Neural cell (in vitro differentiated cells): ENCODE measurements around the gene FSIP1.

Source experiments
- CTCF ChIP-seq: fragments of 450-650 bp; IDR thresholded peaks from 2 replicates; pipeline ENCODE4 v1.5.1; 2014; ENCODE audit warnings: antibody characterized with exemption, mild to moderate bottlenecking, moderate library complexity; ENCODE audit not compliant: poor library complexity, severe bottlenecking
- EP300 ChIP-seq: fragments of 450-650 bp; conservative IDR thresholded peaks from 2 replicates; pipeline ENCODE4 v1.6.1; 2014; ENCODE audit warnings: antibody characterized with exemption, mild to moderate bottlenecking, moderate library complexity; ENCODE audit not compliant: poor library complexity, severe bottlenecking
- EZH2 ChIP-seq: fragments of 200-600, 300-800 bp; shearing (Covaris generic), sonication (generic); IDR thresholded peaks from 2 replicates; pipeline ENCODE4 v1.6.1; 2014; ENCODE audit warnings: antibody characterized with exemption, low read length, borderline replicate concordance, mild to moderate bottlenecking; ENCODE audit not compliant: insufficient read depth, poor library complexity, severe bottlenecking
- MXI1 ChIP-seq: fragments of 450-650 bp; conservative IDR thresholded peaks from 2 replicates; pipeline ENCODE4 v1.6.1; 2014; ENCODE audit warnings: antibody characterized with exemption, mild to moderate bottlenecking; ENCODE audit not compliant: poor library complexity, severe bottlenecking
- POLR2AphosphoS5 ChIP-seq: IDR thresholded peaks from 2 replicates; pipeline ENCODE4 v1.6.1; 2012
- RAD21 ChIP-seq: fragments of 450-650 bp; conservative IDR thresholded peaks from 2 replicates; pipeline ENCODE4 v1.6.1; 2014; ENCODE audit warnings: antibody characterized with exemption, mild to moderate bottlenecking, moderate library complexity
- SMC3 ChIP-seq: fragments of 450-650 bp; conservative IDR thresholded peaks from 2 replicates; pipeline ENCODE4 v1.6.1; 2014; ENCODE audit warnings: antibody characterized with exemption, mild to moderate bottlenecking, moderate library complexity; ENCODE audit not compliant: poor library complexity
- TAF1 ChIP-seq: IDR thresholded peaks from 2 replicates; pipeline ENCODE4 v1.6.1; 2012; ENCODE audit warnings: low read depth
- TF ChIP-seq, protein P1 (sequence below): IDR thresholded peaks from 2 replicates; pipeline ENCODE4 v1.6.1; 2012; ENCODE audit warnings: borderline replicate concordance

DNA sequence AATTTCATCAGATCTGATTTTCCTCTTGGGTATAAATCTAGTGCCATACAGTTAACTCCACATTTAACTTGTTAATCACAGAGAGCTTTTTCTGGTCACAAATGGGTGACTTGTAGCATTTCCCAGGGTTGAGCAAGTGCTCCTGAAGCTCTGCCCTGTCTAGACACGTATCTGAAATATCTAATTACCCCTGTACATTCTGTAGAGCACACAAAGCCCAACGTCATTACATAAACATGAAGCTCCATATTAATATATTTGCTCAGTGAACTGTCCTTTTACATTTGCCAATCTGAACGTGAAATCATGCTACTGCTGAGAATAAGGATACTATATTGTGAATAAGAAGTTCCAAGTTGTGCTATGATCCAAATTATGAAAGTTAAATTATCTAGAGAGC lies 152.7 kb downstream of the FSIP1 start:
- TF ChIP-seq RAD21 (no peak), CTCF (no peak), TAF1 (no peak), EZH2 (no peak), EP300 (no peak), SMC3 (no peak), MXI1 (no peak), POLR2AphosphoS5 (no peak)
- TF ChIP-seq, protein P1, sequence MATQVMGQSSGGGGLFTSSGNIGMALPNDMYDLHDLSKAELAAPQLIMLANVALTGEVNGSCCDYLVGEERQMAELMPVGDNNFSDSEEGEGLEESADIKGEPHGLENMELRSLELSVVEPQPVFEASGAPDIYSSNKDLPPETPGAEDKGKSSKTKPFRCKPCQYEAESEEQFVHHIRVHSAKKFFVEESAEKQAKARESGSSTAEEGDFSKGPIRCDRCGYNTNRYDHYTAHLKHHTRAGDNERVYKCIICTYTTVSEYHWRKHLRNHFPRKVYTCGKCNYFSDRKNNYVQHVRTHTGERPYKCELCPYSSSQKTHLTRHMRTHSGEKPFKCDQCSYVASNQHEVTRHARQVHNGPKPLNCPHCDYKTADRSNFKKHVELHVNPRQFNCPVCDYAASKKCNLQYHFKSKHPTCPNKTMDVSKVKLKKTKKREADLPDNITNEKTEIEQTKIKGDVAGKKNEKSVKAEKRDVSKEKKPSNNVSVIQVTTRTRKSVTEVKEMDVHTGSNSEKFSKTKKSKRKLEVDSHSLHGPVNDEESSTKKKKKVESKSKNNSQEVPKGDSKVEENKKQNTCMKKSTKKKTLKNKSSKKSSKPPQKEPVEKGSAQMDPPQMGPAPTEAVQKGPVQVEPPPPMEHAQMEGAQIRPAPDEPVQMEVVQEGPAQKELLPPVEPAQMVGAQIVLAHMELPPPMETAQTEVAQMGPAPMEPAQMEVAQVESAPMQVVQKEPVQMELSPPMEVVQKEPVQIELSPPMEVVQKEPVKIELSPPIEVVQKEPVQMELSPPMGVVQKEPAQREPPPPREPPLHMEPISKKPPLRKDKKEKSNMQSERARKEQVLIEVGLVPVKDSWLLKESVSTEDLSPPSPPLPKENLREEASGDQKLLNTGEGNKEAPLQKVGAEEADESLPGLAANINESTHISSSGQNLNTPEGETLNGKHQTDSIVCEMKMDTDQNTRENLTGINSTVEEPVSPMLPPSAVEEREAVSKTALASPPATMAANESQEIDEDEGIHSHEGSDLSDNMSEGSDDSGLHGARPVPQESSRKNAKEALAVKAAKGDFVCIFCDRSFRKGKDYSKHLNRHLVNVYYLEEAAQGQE = no peak
